ENCODE measurements around the gene CDH4.
"Not testable (repeated sequence)": the region's sequence is repeated elsewhere in the genome, so short reads cannot be mapped to it uniquely, and the experiment has no call there.

CDH4 gene

GRCh38 chr20:61267241-61267640, 15.2 kb downstream of the CDH4 start:
- TF ChIP-seq CTCF (IDR thresholded peaks at IDR 0.05; ENCODE audit: low read depth, low read length), result no peak
- DNase-seq (ENCODE audit: low read depth in 2 of 2), result no peak
- H3K4me3 ChIP-seq (replicated peaks in 1 of 2; ENCODE audit: low read depth in 2 of 2, low read length in 2 of 2), result no peak overlapping the region

DNA sequence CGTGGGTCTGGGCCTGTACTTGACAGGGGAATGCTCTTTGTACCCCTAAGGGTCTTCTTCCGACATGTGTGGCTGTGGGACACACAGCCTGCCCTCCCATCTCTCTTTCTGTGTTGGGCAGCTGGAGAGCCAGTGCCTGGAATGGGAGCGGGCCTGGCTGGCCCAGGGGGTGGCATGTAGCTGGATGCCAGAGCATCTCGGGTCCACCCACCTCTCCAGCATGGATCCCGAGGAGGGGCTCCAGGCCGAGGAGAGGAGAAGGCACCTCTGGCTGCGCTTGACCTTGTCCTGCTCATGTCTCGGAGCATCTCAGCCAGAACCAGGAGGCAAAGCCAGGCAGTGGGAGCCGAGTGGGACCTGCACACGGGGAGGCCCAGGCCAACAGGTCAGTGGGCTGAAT, 16.0 kb downstream of the CDH4 start:
- TF ChIP-seq CTCF (IDR thresholded peaks at IDR 0.05; ENCODE audit: low read depth, low read length), result no peak
- DNase-seq (ENCODE audit: low read depth in 2 of 2), result no peak
- H3K4me3 ChIP-seq (replicated peaks in 1 of 2; ENCODE audit: low read depth in 2 of 2, low read length in 2 of 2), result no peak overlapping the region

- H3K4me3 ChIP-seq (replicated peaks in 1 of 2; ENCODE audit: low read depth in 2 of 2, low read length in 2 of 2), result no peak overlapping the region
- no peak for DNase-seq (ENCODE audit: low read depth in 2 of 2)
- no peak for TF ChIP-seq CTCF (IDR thresholded peaks at IDR 0.05; ENCODE audit: low read depth, low read length)
Observed at GRCh38 chr20:61271312-61272231, 19.5 kb downstream of the CDH4 start.

GRCh38 chr20:61273024-61273423, 21.0 kb downstream of the CDH4 start:
- not testable (repeated sequence) for H3K4me3 ChIP-seq (replicated peaks in 1 of 2; ENCODE audit: low read depth in 2 of 2, low read length in 2 of 2); DNase-seq (ENCODE audit: low read depth in 2 of 2)

GRCh38 chr20:61273666-61274065, 21.6 kb downstream of the CDH4 start:
- DNase-seq (ENCODE audit: low read depth in 2 of 2); H3K4me3 ChIP-seq (replicated peaks in 1 of 2; ENCODE audit: low read depth in 2 of 2, low read length in 2 of 2): not testable (repeated sequence)

- H3K4me3 ChIP-seq (replicated peaks in 1 of 2; ENCODE audit: low read depth in 2 of 2, low read length in 2 of 2), result no peak overlapping the region
- TF ChIP-seq CTCF (IDR thresholded peaks at IDR 0.05; ENCODE audit: low read depth, low read length), result no peak
- DNase-seq (ENCODE audit: low read depth in 2 of 2), result no peak
Observed at GRCh38 chr20:61274326-61274725, 22.3 kb downstream of the CDH4 start.

GRCh38 chr20:61278296-61278695, 26.2 kb downstream of the CDH4 start:
- H3K4me3 ChIP-seq (replicated peaks in 1 of 2; ENCODE audit: low read depth in 2 of 2, low read length in 2 of 2), result no peak overlapping the region
- TF ChIP-seq CTCF (IDR thresholded peaks at IDR 0.05; ENCODE audit: low read depth, low read length), result no peak
- DNase-seq (ENCODE audit: low read depth in 2 of 2), result no peak

GRCh38 chr20:61279621-61280150, 27.6 kb downstream of the CDH4 start:
- no peak overlapping the region for H3K4me3 ChIP-seq (replicated peaks in 1 of 2; ENCODE audit: low read depth in 2 of 2, low read length in 2 of 2)
- DNase-seq (ENCODE audit: low read depth in 2 of 2), result no peak
- no peak for TF ChIP-seq CTCF (IDR thresholded peaks at IDR 0.05; ENCODE audit: low read depth, low read length)
